ENCODE data around the gene COL23A1.

COL23A1 gene

DNA sequence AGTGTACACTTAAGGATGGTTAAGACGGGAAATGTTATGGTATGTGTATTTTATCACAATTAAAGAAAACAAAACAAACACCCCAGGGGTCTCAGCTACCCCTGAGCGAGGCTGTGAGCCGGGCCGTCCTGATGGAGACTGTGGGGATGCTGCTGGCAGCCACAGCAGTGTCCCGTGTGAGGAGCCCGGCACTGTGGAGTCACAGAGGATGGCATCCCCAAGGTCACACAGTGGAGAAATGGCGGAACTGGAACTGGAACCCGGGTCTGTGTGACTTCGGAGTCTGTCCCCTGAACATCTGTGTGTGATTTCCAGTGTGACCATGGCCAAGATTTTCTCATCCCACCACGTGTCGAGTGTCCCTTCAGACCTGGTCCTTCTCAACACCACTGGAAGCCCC lies 276.9 kb downstream of the COL23A1 start:
- no peak for DNase-seq

DNA sequence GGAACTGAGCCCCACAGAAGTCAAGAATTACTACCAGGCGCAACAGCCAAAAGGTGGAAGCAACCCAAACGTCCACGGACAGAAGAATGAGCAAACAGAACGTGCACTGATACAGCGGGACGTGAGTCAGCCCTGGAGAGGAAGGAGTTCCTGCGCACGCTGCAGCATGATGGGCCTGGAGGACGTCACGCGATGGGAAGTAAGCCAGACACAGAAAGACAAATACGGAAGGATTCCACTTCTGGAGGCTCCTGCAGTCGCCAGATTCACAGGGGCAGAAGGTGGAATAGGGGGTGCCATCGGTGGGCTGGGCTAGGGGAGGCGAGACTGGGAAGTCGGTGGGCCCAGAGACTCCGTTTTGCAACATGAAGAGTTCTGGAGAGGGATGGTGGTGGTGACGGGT lies 277.3 kb downstream of the COL23A1 start:
- no peak for DNase-seq

DNA sequence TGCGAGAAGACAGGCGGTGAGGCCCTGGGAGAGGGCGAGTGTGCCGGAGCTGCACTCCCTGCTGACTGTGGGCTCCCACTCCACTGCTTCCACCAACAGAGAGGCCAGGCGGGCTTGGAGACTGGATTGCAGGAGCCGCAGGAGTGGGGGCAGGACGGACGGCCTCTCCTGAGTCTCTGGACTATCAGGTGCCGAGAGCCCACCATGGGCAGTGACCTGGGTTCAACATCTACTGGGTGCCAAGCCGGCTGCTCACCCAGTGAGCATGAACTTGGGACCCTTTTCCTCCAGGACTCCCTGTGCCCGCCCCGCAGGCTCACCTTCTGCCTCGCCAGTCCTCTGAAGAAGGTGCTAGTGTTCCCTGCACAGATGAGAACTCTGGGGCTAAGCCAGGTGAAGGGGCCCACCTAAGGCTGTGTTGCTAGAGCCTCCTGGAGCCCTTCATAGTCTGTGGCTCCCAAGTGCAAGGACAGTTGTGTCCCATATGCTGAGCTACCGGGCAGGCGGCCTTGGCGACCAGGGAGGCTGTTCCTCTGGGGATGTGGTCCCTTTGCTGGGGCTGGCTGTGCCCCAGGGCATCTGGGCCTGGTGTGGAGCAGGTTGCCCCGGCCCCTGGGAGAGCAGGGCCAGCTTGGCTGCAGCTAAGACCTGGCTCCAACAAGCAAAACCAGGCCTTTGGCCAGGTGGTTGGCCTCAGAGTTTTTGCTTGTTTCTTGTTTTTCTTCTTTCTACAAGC lies 279.9 kb downstream of the COL23A1 start:
- DNase-seq: no peak

DNA sequence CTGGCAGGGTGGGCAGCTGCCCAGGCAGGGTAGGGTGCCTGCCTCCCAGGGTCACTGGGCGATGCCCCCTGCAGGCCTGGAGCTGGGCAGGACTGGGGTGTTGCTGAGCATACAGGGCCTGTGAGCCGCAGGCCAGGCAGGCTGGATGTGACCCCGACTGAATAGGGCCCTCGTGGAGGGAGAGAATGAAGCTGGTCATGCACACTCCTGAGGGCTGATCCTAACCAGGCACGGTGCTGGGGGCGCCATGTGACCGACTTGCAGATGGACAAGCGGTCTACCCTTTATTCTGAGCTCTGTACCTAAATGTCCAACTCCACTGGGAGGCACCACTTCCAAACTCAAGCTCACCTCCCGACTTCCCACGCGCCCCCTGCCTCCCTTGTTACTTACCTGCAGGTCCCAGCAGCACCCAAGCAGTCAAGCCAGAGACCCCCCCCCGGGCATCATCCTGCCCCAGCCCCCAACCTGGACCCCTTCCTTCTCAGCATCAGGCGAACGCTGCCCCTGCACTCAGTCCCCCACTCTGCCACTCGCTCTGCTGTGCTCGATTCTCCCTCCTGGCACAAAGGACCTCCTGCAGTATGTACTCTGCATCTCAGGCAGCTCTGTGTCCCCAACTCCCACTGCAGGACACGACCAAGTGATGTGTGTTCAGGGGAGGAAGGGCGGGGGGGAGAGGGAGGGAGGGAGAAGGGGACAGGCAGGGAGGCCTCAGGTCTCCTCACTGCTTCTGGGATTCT lies 280.8 kb downstream of the COL23A1 start:
- no peak for DNase-seq

DNA sequence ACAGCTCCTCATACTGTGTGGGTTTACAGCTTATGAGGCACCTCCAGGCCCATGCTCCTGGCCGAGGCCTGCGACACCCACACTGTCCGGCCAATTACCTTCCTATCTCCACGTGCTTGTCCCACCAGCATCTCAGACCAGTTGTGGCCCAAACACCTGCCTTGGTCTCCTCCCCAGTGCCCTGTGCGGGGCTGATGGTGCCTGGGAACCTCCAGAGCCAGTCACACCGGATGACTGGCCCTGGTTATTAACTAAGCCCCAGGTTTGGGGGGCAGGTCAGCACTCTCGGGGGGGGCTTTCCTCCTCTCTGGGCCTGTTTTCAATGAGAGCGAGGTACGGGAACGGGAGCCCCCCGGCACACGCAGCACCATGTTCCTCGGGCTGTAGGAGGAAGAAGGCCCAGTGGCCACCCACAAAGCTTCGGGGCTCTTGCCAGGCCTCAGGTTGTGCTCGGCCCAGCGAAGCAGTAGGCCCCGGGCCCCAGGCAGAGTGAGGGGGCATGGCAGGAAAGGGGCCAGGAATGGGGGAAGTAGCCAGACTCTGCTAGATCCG lies 281.6 kb downstream of the COL23A1 start:
- no peak for DNase-seq

DNA sequence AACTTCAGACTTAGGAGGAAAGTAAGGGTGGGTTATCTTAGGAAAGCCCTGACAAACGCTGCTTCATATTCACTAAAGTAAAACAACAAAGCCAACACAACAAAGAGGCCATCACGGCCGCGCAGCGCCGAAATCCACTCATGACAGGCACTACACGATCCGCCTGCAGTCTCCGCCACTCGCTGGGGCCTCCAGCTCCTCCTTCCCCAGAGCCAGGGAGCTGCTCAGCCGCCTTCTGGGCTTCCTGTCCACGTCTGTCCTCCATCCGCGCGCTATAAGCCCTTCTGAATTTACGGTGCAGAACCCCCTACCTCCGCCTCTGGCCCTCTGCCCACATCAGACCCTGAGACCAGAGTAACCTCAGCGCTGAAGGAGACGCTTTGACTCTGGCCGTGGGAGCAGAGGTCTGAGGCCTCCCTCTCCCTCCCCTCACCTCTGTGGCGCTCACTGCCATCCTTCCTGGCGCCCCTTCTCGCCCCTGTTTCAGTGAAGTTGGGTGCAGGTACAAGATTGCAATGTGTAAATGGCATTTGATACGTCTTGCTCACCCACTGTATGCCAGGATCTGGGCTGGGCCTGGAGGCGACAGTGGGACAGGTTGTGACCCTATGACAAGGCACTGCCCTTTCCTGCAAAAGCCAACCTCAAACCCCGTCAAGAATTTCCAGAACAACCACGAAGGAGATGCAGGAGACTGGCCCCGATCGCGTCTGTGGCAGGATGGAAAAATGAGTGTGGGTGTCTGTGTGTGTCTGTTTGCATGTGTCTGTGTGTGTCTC lies 282.7 kb downstream of the COL23A1 start:
- DNase-seq: no peak

DNA sequence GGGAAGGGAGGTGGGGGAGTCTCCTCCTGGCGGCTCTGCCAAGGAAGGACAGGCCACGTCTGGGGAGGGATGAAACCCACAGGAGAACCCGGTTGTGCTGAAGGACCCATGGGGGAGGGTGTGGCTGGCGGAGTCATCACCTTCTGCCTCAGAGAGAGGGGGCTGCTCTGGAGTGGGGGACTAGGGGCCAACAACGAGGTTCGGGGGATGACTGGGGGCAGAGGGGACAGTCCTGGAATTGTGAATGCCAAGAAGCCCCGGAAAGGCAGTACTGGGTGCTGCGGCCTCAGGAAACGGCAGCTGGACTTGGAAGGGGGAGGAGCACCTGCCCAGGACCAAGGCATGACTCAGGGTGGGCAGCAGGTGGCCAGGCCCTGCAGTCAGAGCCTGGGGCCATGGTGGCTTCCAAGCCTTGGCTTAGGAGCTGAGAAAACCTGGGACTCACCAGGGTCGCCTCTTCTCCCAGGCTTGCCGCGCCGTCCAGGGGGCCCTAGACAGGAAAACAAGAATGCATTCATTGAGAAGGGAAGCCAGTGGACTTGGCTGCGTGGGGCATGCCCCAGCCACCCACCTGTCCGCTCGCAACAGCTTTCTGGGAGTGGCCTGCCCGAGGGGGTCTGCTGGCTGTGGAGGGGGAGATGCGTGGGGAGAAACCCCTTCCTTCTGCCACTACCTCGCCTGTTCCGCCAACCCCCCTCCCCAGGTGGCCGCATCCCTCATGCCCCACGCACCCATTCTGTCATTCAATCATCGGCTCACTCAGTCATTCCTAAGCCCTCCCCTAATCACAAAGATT lies 283.6 kb downstream of the COL23A1 start:
- DNase-seq: no peak

DNA sequence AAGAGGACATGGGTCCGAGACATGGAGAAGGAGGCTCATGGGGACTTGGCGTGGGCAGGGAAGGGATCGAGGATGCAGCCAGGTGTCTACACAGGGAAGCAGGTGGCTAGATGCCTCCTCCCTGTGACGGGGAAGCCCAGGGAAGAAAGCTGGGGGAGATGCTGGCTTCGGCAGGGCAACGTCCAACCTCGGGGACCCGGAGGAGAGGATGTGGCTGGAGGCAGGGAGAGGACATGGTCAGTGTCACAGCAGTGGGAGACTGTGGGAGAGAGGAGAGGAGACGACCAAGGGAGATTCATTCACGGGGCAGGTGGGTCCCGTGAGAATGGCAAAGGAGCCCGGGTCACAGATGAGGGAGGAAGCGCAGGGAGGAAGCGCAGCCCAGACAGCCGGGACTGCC lies 284.4 kb downstream of the COL23A1 start:
- DNase-seq: no peak

DNA sequence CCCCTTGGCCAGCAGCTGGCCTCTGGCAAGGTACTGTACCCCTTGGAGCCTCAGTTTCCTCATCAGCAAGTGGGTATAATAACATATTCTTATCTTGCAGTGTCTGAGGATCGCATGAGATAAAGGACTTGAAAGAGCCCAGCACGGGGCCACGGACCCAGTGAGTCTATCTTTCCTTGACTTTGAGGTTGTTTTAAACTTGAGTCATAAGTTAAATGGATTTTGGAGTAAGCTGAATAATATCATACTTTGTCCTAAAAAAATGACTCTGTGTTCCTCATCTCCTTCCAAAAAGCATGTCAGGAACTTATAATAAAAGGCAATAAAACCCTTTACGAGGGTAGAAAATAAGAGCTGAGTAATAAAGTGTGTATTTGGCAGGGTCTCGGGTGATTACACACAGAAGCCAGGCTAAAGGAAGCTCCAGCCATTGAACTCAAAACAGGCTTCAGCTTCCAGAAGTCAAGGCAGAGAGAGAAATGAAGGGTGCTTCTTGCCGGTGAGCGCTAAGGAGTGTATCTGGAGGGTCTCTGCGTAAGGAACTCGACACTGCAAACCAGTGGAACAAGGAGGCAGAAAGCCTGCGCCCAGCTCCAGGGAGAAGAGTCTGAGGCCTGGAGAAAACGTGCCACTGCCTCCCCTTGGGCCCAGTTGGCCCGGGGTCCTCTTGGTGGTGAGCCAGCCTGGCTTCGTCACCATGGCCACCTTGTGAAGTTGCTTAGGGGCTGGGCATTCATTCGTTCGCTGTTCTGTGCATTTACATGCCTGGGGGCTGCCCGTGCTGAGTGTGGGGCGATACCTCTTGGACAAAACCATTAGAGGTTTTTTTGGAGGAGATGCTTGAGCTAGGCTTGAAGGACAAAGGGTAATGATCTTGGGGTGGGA lies 285.2 kb downstream of the COL23A1 start:
- DNase-seq: no peak

DNA sequence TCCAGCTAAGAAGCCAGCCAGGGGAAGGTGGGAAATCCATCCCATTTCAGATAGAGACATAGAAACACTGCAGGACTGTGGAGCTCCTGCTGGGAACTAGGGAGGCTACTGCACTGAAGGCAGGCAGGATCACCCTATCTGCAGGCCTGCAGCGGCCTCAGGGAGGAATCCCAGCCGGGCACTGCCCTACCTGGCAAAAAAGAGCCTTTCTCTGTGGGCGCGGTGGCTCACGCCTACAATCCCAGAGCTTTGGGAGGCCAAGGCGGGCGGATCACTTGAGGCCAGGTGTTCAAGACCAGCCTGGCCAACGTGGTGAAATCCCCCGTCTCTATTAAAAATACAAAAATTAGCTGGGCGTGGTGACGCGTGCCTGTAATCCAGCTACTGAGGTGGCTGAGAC lies 286.2 kb downstream of the COL23A1 start:
- no peak for DNase-seq

DNA sequence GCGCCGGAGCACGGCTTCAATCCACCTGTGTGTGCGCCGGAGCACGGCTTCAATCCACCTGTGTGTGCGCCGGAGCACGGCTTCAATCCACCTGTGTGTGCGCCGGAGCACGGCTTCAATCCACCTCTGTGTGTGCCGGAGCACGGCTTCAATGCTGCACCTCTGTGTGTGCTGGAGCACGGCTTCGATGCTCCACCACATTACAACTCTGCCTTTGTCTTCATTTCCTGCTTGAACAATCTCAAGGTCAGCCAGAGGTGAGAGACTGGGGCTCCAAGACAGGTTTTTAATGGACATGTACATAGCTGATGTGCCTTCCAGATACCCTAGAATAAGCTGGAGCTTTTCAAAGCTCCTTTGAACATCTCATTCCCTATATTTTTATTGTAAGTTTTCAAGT lies 287.9 kb downstream of the COL23A1 start:
- peak; percentile 34 for DNase-seq

DNA sequence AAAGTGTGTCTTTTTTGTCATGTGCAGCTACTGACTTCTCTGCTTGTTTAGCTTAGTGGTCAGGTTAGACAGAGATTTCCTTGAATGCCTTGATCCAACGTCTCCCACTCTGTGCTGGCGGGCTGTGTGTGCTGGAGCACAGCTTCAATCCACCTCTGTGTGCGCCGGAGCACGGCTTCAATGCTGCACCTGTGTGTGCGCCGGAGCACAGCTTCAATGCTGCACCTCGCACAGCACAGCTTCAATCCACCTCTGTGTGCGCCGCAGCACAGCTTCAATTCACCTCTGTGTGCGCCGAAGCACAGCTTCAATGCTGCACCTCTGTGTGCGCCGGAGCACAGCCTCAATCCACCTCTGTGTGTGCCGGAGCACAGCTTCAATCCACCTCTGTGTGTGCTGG lies 288.6 kb downstream of the COL23A1 start:
- DNase-seq: peak; percentile 55

DNA sequence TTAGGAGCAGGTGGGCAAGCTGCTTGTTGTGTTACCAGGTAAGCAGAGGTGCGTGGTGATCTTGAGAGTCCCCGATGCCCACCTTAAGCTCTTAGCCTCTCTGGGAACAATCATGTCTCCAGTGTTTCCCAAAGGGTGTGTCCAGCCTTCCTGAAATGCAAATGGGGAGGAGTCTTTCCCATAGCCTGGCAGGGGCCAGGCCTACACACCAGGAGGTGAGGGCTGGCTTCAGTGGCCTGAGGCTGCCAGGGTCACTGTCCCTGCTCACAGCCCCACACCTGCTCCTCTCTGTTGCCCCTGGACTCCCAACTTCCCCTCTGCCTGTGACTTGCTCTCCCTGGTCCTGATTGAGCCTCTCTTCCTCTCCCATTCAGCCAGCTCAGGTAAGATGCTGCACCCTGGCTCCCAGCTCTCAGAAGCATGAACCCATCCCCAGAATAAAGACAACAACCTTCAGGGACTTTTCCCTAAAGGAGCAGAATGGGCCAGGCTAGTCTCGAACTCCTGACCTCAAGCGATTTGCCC lies 291.8 kb downstream of the COL23A1 start:
- no peak for DNase-seq

DNA sequence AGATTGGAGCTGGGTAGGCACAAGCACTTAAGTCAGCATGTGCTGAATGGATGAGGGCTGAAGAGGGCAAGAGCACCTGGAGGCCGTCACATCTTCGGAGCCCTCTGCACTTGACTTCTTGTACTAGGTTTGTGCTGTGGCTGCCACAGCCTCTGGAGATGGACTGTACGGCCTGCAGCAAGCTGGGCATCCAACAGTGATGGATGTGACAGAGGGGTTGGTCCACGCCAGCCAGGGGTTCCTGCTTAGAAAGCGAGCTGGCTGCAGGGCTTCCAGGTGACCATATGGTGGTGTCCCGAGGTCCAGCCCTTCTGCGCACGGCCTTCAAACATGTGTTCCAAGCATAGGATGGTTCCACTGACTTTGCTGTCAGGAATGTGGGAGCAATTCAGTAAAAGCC lies 292.4 kb downstream of the COL23A1 start:
- DNase-seq: no peak

DNA sequence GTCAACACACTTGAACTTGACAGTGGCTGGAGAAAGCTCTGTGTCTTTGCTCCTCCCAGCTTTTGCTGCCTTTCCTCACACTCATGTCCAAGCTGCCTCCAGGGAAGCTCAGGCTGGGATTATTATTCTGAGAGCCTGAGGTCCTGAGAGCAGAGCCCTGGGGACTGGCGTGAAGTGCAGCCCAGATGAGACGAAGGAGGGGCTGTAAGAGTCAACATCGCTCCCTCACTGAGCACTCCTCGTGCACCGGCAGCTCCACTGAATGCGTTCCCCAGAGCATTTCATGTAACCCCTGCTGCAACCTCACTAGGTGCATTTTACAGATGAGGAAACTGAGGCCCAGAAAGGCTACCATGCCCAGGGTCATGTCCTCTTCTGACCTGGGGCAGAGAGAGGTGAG lies 294.1 kb downstream of the COL23A1 start:
- no peak for DNase-seq

DNA sequence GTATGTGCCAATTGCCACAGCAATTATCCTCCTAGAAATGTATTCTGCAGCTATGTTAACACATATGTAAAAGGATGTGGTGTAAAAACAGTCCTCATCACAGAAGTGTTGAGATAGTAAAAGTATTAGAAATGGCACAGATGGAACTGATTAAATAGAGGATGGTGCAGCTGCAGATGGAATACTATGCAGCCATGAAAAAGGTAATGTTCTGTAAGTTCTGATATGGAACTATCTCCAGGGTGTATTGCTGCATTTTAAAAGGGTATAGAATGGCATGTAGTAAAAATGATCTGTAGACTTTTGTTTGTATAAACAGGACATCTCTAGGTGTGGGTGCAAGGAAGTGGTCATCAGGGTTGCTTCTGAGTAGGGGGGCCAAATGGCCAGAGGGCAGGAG lies 294.6 kb downstream of the COL23A1 start:
- DNase-seq: no peak

DNA sequence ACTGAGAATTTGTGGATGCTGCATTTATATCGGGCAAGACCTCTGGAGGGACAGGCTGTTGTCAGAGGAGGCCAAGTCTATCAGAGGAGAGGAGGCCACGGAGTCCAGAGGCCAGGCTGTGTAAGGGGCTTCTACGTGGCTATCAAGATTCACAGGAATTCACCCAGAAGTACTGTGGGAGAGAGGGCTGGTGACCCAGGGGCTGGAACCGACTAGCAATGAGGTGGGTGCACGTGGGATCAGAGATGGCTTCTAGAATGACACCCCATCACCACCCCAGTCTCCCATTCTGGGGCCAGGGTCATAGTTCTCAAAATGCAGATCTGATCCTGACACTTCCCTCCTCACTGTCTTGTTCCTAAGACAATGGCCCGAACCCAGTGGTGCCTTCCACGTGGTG lies 296.4 kb downstream of the COL23A1 start:
- DNase-seq: no peak

DNA sequence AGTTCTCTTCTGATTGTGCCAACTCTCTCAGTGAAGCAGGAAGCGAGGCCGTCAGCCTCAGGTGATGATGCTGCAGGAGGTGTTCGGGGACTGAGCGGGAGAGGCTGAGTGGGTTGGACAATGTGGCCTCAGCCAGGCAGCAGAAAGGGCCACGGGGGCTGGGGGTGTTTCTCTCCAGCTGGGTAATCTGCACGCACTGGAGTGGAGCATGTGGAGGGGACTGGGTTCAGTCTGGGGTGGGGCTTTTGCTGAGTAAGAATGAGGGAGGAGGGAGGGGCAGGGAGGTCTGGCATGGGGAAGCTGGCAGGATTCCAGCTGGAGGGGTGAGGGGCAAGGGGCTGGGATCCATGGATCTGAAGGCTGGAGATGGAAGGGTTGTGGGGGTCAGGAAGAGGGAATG lies 296.8 kb downstream of the COL23A1 start:
- peak; percentile 28 for DNase-seq

DNA sequence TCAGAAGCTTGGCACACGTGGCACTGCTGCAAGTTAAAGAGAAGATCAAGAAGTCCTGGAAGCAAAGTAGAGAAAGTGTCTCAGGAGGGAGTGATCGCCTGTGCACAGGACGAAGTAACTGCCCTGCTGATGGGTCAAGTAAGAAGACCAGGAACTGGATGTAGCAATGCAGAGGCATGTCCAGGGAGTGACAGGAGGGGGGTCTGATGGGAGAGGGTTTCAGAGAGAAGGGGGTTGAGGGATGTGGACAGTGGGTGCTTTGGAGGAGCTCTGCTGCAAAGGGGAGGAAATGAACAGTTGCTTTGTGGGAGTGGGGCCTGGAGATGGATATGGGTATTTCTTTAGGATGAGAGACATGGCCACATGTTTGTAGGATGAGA lies 297.4 kb downstream of the COL23A1 start:
- no peak for DNase-seq

DNA sequence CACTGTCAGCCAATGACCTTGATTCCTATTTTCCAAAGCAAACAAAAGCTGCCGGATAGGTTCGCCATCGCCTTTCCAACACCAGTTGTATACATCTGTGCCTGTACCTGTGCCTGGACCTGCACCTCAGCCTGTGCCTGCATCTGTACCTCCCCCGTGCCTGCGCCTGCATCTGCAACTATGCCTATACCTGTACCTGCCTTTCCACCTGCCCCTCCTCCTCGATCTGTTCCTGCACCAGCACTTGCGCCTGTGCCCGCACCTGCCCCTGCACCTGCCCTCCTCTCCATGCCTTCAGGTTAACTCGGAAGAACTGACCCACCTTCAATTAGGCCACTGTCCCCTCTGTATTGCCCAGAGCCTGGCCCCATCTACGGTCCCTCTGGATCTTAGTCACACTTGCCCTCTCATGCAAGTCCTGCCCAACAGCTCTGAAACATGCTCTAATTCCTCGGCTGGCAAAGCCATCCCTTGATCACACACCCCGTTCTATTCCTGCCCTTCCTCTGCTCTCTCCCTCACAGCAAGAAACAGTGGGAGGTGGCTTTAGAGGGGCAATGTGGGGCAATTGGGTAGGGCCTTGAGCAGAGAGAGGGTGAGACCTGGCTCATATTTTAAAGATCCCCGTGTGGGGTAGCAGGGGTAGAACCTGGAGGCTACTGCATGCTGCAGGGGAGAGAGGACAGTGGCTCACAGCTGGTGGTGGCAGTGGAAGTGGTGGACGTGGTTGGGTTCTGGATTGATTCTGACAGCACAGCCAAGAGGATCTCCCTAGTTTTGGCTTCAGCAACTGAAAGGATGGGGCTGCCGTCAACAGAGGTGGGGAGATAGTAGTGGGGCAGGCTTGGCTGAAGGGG lies 298.0 kb downstream of the COL23A1 start:
- DNase-seq: no peak

Data from NCI-H345 (cell line).